Rectal smooth muscle tissue (tissue), 1 donor: ENCODE measurements around the gene PSMD6.

Experiments used
- H3K27ac ChIP-seq: one replicate; pipeline ENCODE4 v1.7.0; 2013; ENCODE audit warnings: low read depth, low read length, inconsistent platforms
- H3K27me3 ChIP-seq: one replicate; pipeline ENCODE4 v1.7.0; 2013; ENCODE audit warnings: low read length; ENCODE audit not compliant: control insufficient read depth, insufficient read depth
- H3K36me3 ChIP-seq: one replicate; pipeline ENCODE4 v1.7.0; 2013; ENCODE audit warnings: low read length; ENCODE audit not compliant: control insufficient read depth, insufficient read depth
- H3K4me1 ChIP-seq: one replicate; pipeline ENCODE4 v1.7.0; 2013; ENCODE audit warnings: low read length; ENCODE audit not compliant: control insufficient read depth, insufficient read depth
- H3K4me3 ChIP-seq: one replicate; pipeline ENCODE4 v1.7.0; 2013; ENCODE audit warnings: low read length
- H3K9ac ChIP-seq: one replicate; pipeline ENCODE4 v1.7.0; 2013; ENCODE audit warnings: low read length

PSMD6 gene

DNA sequence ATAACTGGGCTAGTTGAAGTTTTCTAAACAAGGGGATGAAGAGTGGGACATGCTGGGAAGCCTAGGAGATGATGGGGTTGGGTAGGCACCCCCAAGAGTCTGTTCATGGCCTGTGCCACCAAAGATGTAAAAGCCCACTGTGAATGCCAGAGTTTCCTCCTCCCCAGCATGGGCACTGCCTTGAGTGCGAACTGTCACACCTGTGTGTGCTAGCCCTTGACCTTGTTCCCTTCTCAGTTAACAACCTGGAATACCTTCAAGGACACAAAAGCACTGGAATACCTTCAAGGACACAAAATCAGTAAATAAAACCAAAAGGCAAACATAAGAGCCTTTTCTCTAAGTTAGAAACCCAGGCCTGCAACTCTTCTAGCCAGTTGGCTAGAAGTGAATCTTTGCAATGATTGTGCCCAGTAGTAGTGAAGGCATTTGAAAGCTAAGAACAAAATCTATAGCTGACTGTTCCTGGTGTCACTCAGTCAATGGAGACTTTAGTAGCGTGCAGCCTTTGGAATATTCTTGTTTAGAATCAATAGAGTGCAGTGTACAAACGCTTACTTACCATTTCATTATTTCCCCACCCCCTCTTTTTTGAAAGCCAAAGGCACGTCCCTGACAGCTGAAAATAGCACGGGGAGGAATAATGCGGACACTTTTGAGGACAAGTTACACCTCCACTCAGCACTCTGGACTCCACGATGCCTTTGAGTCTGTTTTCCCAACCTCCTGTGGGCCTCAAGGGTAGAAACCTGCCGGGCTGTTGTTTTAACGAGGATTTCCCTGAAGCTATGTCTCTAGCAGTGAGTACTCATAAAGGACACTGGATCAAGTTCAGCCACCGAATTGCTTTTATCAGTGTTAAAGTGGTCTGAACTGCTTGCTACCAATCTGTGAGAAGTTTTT, 24.2 kb downstream of the PSMD6 start:
- H3K27me3 ChIP-seq = no peaks in the 10 kb centered on the region
- H3K4me1 ChIP-seq = no peaks in the 10 kb centered on the region
- no peak overlapping the region for H3K27ac ChIP-seq
- H3K36me3 ChIP-seq = peaks cover 26% of the 10 kb centered on the region
- no peak overlapping the region for H3K9ac ChIP-seq
- no peak overlapping the region for H3K4me3 ChIP-seq

DNA sequence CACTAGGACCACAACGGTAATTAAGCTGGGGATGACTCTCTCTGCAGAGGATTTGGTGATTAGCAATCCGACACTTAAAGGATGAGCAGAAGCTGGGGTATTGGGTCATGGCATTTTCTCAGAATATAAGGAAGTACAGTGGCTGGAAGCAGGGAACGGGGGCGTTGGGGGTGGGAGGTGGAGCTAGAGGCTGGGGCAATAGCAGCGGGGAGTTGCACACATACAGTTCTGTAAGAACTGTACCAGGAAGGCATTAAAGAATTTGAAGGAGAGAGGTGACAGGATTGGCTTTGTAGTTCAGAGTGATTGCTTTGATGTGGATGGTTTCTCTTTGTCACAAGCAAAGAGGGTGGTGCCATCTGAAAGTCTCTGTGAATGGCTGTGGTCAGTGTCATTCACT, 28.2 kb downstream of the PSMD6 start:
- H3K4me3 ChIP-seq = no peak overlapping the region
- peaks cover 36% of the 10 kb centered on the region for H3K36me3 ChIP-seq
- H3K4me1 ChIP-seq = no peaks in the 10 kb centered on the region

DNA sequence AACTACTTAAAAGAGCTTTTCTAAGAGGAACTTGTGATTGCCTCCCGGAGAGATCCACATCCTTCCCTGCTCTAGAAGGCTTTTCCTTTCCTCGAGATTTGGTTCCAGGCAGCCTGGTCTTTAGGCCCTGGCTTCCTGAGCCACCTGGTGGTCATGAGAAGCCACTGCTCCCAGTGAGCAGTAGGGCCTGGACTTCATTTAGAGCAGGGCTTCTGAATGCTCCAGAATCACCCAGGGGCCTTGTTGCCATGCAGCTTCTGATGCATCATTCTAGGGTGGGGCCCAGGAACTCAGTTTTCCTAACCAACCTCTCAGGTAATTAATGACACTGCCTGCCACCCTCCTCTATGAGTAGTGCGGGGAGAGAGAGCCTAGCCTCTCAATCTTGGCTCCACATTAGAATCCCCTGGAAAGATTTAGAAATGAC, 29.6 kb downstream of the PSMD6 start:
- Histone ChIP-seq H3K27ac (no peak overlapping the region), H3K9ac (no peak overlapping the region), H3K4me1 (no peaks in the 10 kb centered on the region), H3K27me3 (no peaks in the 10 kb centered on the region), H3K36me3 (peaks cover 44% of the 10 kb centered on the region), H3K4me3 (no peak overlapping the region)

More for the DNA sequence above, 28.2 kb downstream of the PSMD6 start:
- Histone ChIP-seq H3K27ac (no peak overlapping the region), H3K9ac (no peak overlapping the region), H3K27me3 (no peaks in the 10 kb centered on the region)

DNA sequence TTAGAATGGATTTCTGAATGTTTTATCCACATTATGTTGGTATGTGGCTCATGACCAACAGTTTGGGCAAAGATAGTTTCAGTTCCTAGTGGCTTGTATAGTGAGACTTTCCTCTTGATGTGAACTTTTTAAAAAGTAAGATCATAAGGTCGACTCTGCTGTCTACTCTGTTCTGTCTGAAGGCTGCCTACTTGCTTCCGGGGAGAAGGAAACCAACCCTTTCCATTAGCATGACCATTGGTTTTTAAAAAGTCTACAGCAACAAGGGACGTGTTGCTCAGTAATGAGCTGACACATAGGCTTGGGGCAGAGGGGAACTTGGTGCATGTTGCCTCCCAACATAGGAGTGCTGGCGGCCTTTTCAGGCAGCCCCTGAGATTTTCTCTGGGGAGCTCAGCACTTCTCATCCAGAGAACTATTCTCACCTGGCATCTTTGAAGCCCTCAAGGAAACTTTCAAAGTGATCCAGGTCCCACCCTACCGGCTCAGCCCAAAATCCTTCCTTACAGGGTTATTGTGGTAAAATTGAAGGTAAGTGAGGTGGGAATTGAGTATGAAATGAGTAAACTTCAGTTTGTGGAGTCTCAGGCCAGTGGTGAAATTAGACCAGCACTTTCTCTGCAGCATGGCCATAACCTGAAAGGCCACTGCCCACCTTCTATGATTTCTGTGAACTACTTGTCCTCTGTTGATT, 30.6 kb downstream of the PSMD6 start:
- Histone ChIP-seq H3K27ac (no peak overlapping the region), H3K9ac (no peak overlapping the region), H3K36me3 (peaks cover 48% of the 10 kb centered on the region), H3K27me3 (no peaks in the 10 kb centered on the region), H3K4me3 (no peak overlapping the region), H3K4me1 (no peaks in the 10 kb centered on the region)

DNA sequence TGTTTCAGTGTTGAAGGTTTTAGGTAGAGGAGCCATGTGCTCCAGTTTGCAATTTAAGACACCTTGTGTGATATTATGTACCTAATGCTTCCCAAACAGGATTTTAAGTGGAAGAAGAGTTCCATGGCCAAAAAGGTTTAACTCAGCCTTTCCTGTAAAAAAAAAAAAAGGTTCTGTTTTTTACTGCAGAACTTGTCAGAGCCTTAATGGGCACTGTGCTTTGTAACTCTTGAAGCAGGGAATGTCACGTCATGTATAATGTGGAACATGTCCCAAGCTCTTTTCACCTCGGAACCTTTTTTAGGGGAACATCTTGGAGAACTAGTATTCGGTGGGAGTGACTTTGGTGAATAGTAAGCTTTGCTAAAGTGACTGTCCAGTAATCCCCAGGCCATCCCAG, 31.6 kb downstream of the PSMD6 start:
- H3K9ac ChIP-seq = no peak overlapping the region
- H3K27ac ChIP-seq = no peak overlapping the region
- no peak overlapping the region for H3K4me3 ChIP-seq
- H3K36me3 ChIP-seq = peaks cover 44% of the 10 kb centered on the region
- H3K27me3 ChIP-seq = no peaks in the 10 kb centered on the region
- H3K4me1 ChIP-seq = no peaks in the 10 kb centered on the region

DNA sequence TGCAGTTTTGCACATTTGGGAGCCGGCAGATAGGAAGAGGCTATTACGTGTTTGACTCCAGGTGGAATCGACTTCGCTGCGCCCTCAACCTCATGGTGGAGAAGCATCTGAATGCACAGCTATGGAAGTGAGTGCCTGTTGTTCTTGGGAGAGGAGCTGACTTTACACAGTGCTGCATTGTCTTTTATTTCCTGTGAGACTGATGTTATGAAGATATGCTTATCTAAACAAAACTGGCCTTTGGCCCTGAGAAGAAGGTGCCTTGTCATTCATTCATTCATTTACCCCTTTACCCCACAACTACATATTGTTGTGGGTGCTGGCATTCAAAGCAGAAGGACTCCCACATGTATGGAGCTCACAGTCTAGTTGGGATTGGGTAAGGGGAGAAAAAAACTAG, 32.6 kb downstream of the PSMD6 start:
- H3K4me3 ChIP-seq = no peak overlapping the region
- no peak overlapping the region for H3K27ac ChIP-seq
- H3K27me3 ChIP-seq = no peaks in the 10 kb centered on the region
- H3K4me1 ChIP-seq = no peaks in the 10 kb centered on the region
- peaks cover 41% of the 10 kb centered on the region for H3K36me3 ChIP-seq
- H3K9ac ChIP-seq = no peak overlapping the region

DNA sequence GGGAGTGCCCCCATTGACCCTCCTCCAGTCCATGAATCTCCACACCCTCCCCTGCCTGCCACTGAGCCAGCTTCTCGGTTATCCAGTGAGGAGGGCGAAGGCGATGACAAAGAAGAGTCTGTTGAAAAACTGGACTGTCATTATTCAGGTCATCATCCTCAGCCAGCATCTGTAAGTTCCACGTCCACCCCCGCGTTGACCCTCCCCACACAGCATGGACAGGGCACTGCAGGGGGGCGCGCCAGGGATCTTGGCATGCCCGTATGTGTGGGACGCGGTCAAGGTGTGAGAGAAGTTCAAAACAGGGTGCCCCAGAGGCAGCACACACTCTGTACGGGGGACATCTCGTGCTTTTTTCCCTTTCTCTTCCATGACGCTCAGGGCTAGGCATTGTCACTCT, 33.1 kb downstream of the PSMD6 start:
- Histone ChIP-seq H3K4me1 (no peaks in the 10 kb centered on the region), H3K9ac (no peak overlapping the region), H3K27ac (no peak overlapping the region), H3K4me3 (no peak overlapping the region), H3K36me3 (peaks cover 39% of the 10 kb centered on the region), H3K27me3 (no peaks in the 10 kb centered on the region)

DNA sequence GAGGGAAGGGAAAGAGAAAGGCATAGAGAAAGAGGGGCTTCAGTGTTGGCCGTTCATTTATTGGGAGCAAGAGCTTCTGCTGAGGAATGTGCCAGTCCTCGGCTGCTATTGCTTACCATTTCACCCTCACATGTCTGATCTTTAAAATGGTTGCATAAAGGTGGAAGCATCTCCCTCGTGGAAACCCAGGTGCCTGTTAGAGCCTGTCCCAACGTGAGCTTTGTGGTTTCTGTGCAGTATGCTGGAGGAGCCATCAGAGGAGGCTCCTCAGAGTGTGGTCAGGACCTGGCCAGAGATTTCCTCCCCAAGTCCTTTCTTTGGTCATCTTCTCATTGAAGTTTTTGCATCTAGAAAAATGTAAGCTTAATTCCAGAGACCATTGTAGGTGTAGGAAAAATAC, 34.4 kb downstream of the PSMD6 start:
- no peaks in the 10 kb centered on the region for H3K4me1 ChIP-seq
- H3K9ac ChIP-seq = no peak overlapping the region
- H3K36me3 ChIP-seq = peaks cover 42% of the 10 kb centered on the region
- no peaks in the 10 kb centered on the region for H3K27me3 ChIP-seq
- H3K4me3 ChIP-seq = no peak overlapping the region
- H3K27ac ChIP-seq = no peak overlapping the region

DNA sequence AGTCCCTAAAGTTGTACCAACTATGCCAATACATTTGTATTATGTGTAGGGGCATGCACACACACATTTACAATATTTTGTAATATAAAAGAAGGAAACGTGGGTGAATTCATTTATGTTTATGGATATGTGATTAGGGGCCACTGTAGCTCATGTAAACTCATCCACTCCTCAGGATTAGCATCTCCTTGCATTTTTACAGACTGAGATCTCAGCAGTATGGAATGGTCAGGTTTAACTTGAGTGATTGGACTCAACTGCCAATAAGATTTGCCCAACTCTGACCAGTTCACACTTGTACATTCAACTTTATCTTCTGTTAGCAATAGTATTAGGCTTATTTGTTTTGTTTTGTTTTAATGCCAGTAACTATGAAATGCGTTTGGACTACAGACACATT, 36.5 kb downstream of the PSMD6 start:
- no peak overlapping the region for H3K4me3 ChIP-seq
- no peak overlapping the region for H3K9ac ChIP-seq
- H3K4me1 ChIP-seq = peaks cover under 1% of the 10 kb centered on the region
- H3K27me3 ChIP-seq = no peaks in the 10 kb centered on the region
- H3K27ac ChIP-seq = no peak overlapping the region
- H3K36me3 ChIP-seq = peaks cover 37% of the 10 kb centered on the region

DNA sequence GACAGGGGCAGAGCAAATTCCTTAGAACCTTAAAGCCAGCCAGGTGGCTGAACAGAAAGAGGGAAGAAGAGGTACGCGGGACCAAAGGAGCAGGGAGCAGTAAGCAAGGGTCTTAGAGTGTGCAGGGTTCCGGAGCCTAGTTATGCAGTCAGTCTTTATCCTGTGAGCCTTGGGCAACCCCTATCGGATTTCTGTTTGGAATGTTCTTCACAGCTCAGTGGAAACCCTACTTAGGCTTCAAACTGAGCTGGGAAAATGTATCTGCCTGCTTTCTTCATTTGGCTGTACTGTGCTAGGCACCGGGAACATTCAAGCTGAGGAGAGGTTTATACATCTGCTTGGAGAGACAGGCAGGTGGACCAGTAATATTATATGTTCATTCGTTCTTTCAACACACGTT, 37.1 kb downstream of the PSMD6 start:
- Histone ChIP-seq H3K9ac (no peak overlapping the region), H3K4me1 (peaks cover 6% of the 10 kb centered on the region), H3K4me3 (no peak overlapping the region), H3K27ac (no peak overlapping the region), H3K27me3 (no peaks in the 10 kb centered on the region), H3K36me3 (peaks cover 38% of the 10 kb centered on the region)

DNA sequence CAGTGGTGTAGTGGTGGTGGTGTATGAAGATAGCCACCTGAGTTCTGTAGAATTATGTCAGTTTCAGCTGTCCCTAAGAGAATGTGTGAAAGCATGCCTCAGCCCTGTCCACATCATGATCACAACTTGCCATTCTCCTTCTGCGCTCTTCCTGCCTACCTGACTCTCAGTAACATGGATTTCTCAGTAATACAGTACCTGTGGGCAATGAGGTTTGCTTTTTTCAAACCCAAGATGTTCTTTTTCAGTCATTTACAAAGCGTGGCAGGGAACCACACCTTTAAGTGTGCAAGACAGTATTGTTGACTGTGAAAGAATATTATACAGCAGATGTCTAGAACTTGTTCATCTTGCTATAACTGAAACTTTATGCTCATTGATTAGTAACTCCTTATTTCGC, 38.9 kb downstream of the PSMD6 start:
- Histone ChIP-seq H3K4me3 (no peak overlapping the region), H3K36me3 (peaks cover 32% of the 10 kb centered on the region), H3K27me3 (no peaks in the 10 kb centered on the region), H3K9ac (no peak overlapping the region), H3K27ac (no peak overlapping the region), H3K4me1 (peaks cover 15% of the 10 kb centered on the region)

DNA sequence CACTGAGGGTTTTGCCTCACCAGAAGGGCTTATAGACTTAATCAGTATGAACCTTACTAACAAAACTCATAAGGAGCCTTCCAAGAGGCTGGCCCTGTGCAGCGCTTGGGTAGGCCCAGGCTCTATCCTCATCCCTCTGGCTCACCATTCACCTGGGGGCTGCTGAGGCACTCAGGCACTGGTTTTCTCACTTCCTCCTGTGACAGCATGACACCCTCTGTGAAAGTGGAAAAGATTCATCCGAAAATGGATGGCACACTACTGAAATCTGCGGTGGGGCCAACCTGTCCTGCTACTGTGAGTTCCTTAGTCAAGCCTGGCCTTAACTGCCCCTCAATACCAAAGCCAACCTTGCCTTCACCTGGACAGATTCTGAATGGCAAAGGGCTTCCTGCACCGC, 41.3 kb downstream of the PSMD6 start:
- Histone ChIP-seq H3K36me3 (peaks cover 21% of the 10 kb centered on the region), H3K27me3 (no peaks in the 10 kb centered on the region), H3K4me1 (peaks cover 22% of the 10 kb centered on the region), H3K27ac (no peak overlapping the region), H3K4me3 (no peak overlapping the region), H3K9ac (no peak overlapping the region)
